Fibroblast of mammary gland (primary cell): ENCODE measurements around the gene AP5S1.
A peak's percentile ranks its signal among the peaks of the same experiment; 100 is the strongest.

Experiments
- DNase-seq: peaks from one replicate; pipeline ENCODE4 v3.0.0-alpha.2; 2010; ENCODE audit warnings: low read depth
- H3K4me3 ChIP-seq: 2 replicates; pipeline ENCODE4 v1.5.1; 2011; ENCODE audit warnings: low read depth, mild to moderate bottlenecking, low read length, moderate library complexity; ENCODE audit not compliant: control insufficient read depth
- CTCF ChIP-seq: conservative IDR thresholded peaks from 2 replicates; pipeline ENCODE4 v1.5.1; 2011; ENCODE audit warnings: low read depth, low read length, inconsistent platforms; ENCODE audit not compliant: control insufficient read depth, insufficient read depth

AP5S1 gene

GRCh38 chr20:3819411-3820047 lies 818 bp upstream of the AP5S1 start:
- DNase-seq = no peak
- no peak for TF ChIP-seq CTCF
- H3K4me3 ChIP-seq = peak overlapping the region; percentile 24

- no peak for TF ChIP-seq CTCF
- peak overlapping the region; percentile 83 for H3K4me3 ChIP-seq
- DNase-seq = peak; percentile 60
These were observed 767 bp downstream of the AP5S1 start for GRCh38 chr20:3820901-3821727.

- no peak overlapping the region for H3K4me3 ChIP-seq
- DNase-seq = no peak
- no peak for TF ChIP-seq CTCF
These were observed 1.6 kb downstream of the AP5S1 start for GRCh38 chr20:3821996-3822395.

- DNase-seq = no peak
- no peak for TF ChIP-seq CTCF
- H3K4me3 ChIP-seq = no peak overlapping the region
These were observed 3.5 kb downstream of the AP5S1 start for GRCh38 chr20:3823881-3824280.

- TF ChIP-seq CTCF = no peak
- no peak overlapping the region for H3K4me3 ChIP-seq
- DNase-seq = no peak
These were observed 5.2 kb downstream of the AP5S1 start for GRCh38 chr20:3825526-3825925.

- no peak for TF ChIP-seq CTCF
- DNase-seq = no peak
- H3K4me3 ChIP-seq = no peak overlapping the region
These were observed 6.1 kb downstream of the AP5S1 start for GRCh38 chr20:3826420-3826819.
